Measurements from ENCODE around the gene SLAMF9.

GRCh38 chr1:159993911-159994310 is 39.9 kb upstream of the SLAMF9 start:
- no peak for TF ChIP-seq GATA2 (IDR thresholded peaks at IDR 0.05; ENCODE audit: low read depth, low read length)
- TF ChIP-seq GATA3 (IDR thresholded peaks at IDR 0.05; ENCODE audit: low read depth, low read length) = no peak
